HL-60 (cell line): ENCODE measurements around the gene TGM1.

Source experiments
- CTCF ChIP-seq: IDR thresholded peaks from one replicate; pipeline ENCODE4 v1.5.1; 2011; ENCODE audit warnings: low read length, control low read depth, inconsistent platforms; ENCODE audit not compliant: insufficient read depth
- POLR2AphosphoS5 ChIP-seq: IDR thresholded peaks from 2 replicates; pipeline ENCODE4 v1.6.1; 2012; ENCODE audit warnings: low read depth

- TF ChIP-seq CTCF (no peak), POLR2AphosphoS5 (no peak)
These were observed 9.5 kb upstream of the TGM1 start for GRCh38 chr14:24272467-24272866.
